GM12865 (cell line): Measurements from ENCODE around the gene MTA3.

Source experiments
- DNase-seq: peaks from one replicate; pipeline ENCODE4 v3.0.0; 2010; ENCODE audit warnings: low read depth
- H3K4me3 ChIP-seq: 2 replicates; pipeline ENCODE4 v1.5.1; 2011; ENCODE audit warnings: mild to moderate bottlenecking, low read depth, low read length, control low read depth
- TF ChIP-seq, protein P1 (sequence below): IDR thresholded peaks from 2 replicates; pipeline ENCODE4 v1.5.1; 2011; ENCODE audit warnings: low read length, control low read depth, low read depth, inconsistent platforms; ENCODE audit not compliant: insufficient read depth; ENCODE audit errors: missing control alignments

The MTA3 gene

DNA sequence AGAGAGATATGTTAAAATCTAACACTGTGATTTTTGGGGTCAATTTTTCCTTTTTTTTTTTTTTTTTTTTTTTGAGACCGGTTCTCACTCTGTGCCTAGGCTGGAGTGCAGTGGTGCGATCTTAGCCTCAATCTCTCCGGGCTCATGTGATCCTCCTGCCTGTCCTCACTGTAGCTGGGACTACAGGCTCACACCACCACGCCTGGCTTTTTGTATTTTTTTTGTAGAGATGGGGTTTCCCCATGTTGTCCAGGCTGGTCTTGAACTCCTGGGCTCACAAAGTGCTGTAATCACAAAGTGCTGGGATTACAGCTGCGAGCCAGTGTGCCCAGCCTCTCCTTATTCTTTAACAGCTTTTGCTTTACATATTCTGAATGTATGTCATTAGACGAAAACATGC lies 226.8 kb downstream of the MTA3 start:
- TF ChIP-seq, protein P1, sequence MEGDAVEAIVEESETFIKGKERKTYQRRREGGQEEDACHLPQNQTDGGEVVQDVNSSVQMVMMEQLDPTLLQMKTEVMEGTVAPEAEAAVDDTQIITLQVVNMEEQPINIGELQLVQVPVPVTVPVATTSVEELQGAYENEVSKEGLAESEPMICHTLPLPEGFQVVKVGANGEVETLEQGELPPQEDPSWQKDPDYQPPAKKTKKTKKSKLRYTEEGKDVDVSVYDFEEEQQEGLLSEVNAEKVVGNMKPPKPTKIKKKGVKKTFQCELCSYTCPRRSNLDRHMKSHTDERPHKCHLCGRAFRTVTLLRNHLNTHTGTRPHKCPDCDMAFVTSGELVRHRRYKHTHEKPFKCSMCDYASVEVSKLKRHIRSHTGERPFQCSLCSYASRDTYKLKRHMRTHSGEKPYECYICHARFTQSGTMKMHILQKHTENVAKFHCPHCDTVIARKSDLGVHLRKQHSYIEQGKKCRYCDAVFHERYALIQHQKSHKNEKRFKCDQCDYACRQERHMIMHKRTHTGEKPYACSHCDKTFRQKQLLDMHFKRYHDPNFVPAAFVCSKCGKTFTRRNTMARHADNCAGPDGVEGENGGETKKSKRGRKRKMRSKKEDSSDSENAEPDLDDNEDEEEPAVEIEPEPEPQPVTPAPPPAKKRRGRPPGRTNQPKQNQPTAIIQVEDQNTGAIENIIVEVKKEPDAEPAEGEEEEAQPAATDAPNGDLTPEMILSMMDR = no peak

GRCh38 chr2:42795841-42796301 lies 227.4 kb downstream of the MTA3 start:
- peak; percentile 90 for DNase-seq
- H3K4me3 ChIP-seq = peak overlapping the region; percentile 84
- TF ChIP-seq, protein P1 = no peak

More for the DNA sequence above, 226.8 kb downstream of the MTA3 start:
- DNase-seq = peak; percentile 70
- peak overlapping the region; percentile 84 for H3K4me3 ChIP-seq

DNA sequence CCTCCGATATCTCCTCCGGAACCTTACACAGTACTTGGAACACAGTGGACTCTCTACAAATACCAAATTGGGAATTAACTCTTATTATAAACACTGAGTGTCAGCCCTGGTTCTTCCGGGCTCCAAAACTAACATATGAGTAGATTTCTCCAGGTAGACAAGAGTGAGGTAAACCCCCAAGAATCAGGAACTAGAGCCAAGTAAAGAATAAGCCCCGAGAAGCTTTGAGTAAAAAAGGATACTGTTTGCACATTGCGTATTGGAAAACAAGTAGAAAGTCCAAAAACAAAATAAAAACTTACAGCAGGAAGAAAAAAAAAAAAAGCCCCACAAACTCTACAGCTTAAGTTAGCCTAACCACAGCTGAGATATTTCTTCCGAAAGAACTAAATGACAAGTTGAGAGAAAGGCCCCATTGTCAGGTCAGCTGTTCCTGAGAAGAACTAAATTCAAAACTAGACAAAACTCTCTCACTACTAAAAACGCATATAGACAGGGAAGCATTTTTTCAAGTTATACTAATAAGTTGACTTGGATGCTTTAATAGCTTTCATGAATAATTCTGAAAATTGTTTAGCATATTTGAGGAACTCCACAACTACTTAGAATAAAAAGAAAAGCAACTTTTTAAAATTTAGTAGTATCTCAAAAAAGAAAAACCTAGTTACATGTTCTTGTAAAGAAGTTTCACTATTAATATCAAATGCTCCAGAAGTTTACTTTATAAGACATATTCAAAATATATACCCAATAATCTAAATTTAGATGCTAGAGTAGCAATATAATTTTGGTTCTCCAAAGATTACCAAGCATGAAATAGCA lies 228.2 kb downstream of the MTA3 start:
- peak; percentile 91 for DNase-seq
- TF ChIP-seq, protein P1 = no peak
- H3K4me3 ChIP-seq = peak overlapping the region; percentile 84

GRCh38 chr2:42797281-42797680 lies 228.8 kb downstream of the MTA3 start:
- peak; percentile 40 for DNase-seq
- H3K4me3 ChIP-seq = peak overlapping the region; percentile 84
- TF ChIP-seq, protein P1 = no peak

- TF ChIP-seq, protein P1 = no peak
- H3K4me3 ChIP-seq = no peak overlapping the region
- DNase-seq = no peak
Measured at GRCh38 chr2:42799881-42800280, 231.4 kb downstream of the MTA3 start.

- TF ChIP-seq, protein P1 = no peak
- no peak overlapping the region for H3K4me3 ChIP-seq
Measured at GRCh38 chr2:42800461-42800962, 232.1 kb downstream of the MTA3 start.

More at GRCh38 chr2:42800461-42800962, 232.1 kb downstream of the MTA3 start:
- DNase-seq = no peak
